A549 (cell line): ENCODE data around the gene TENM3. TPM values are rescaled to one million over a fixed set of nuclear protein-coding genes. Genes with fewer than 3 reads are reported as not detected.

Experiments
- ATAC-seq, 2 experiments: fragments of 200-7000 bp in 1 of 2; fragments of >200 bp in 1 of 2; cut with Nextera tagmentation in 1 of 2; cut with Tn5 transposase in 1 of 2; 3 replicates each; pipeline versions ENCODE4 v1.8.0 to v1.9.1; 2018 to 2020; ENCODE audit warnings: mild to moderate bottlenecking in 1 of 2, moderate library complexity in 1 of 2
- CTCF ChIA-PET: fragments of 300-600 bp; sonication (Branson Sonifier 250); formaldehyde crosslinking; extraction: SDS; loops from one replicate; lab custom pipeline; 2021; ENCODE audit warnings: antibody characterized with exemption, inconsistent platforms; lab: Yijun Ruan, JAX
- POLR2A ChIA-PET: fragments of 350-600 bp; formaldehyde crosslinking; extraction: SDS; loops from one replicate; lab custom pipeline; 2021; ENCODE audit warnings: antibody characterized with exemption, inconsistent platforms; lab: Yijun Ruan, JAX
- DNase-seq, 2 experiments: peaks; one replicate each; pipeline versions ENCODE4 v3.0.0 to v3.0.0-alpha.2; 2011 to 2016; ENCODE audit warnings: low read depth in 1 of 2, low spot score in 1 of 2
- FAIRE-seq: peaks from 2 replicates; lab custom pipeline; 2011; peaks lifted over from hg19 to GRCh38; lab: Jason Lieb, UNC
- H3K27ac ChIP-seq, 2 experiments: fragments of >200 bp; sonication (Bioruptor Twin); formaldehyde crosslinking; 3 replicates each; pipeline ENCODE4 v1.5.1; 2016 to 2017
- H3K4me1 ChIP-seq: fragments of >200 bp; sonication (Bioruptor Twin); formaldehyde crosslinking; 3 replicates; pipeline ENCODE4 v1.6.1; 2016
- H3K4me2 ChIP-seq: fragments of >200 bp; sonication (Bioruptor Twin); formaldehyde crosslinking; 3 replicates; pipeline ENCODE4 v1.6.1; 2016
- H3K4me3 ChIP-seq: fragments of >200 bp; sonication (Bioruptor Twin); formaldehyde crosslinking; 3 replicates; pipeline ENCODE4 v1.5.1; 2016
- H3K9me3 ChIP-seq: fragments of >200 bp; sonication (Bioruptor Twin); formaldehyde crosslinking; 3 replicates; pipeline ENCODE4 v1.6.1; 2016
- BHLHE40 ChIP-seq: IDR thresholded peaks from 2 replicates; pipeline ENCODE4 v1.6.1; 2012; ENCODE audit warnings: low read depth, low read length, inconsistent platforms
- CBX2 ChIP-seq: fragments of 200-600 bp; sonication (generic); IDR thresholded peaks from 2 replicates; pipeline ENCODE4 v1.6.1; 2016; ENCODE audit warnings: low read depth, mild to moderate bottlenecking, borderline replicate concordance
- CHD4 ChIP-seq: fragments of 200-600 bp; sonication (generic); IDR thresholded peaks from 2 replicates; pipeline ENCODE4 v1.6.1; 2016; ENCODE audit warnings: antibody characterized with exemption, mild to moderate bottlenecking, borderline replicate concordance
- EHMT2 ChIP-seq: fragments of 200-600 bp; sonication (generic); IDR thresholded peaks from 2 replicates; pipeline ENCODE4 v1.6.1; 2016; ENCODE audit warnings: antibody characterized with exemption, low read depth, mild to moderate bottlenecking, moderate library complexity
- FOXS1 ChIP-seq: fragments of 250-450 bp; sonication (Bioruptor Pico); IDR thresholded peaks from 2 replicates; pipeline ENCODE4 v1.5.0; 2020; ENCODE audit warnings: mild to moderate bottlenecking, moderate library complexity
- HEYL ChIP-seq: fragments of 250-450 bp; sonication (Bioruptor Pico); IDR thresholded peaks from 2 replicates; pipeline ENCODE4 v1.8.0; 2021; ENCODE audit warnings: mild to moderate bottlenecking, moderate library complexity
- JUNB ChIP-seq: fragments of >200 bp; sonication (Bioruptor Twin); formaldehyde crosslinking; IDR thresholded peaks from 2 replicates; pipeline ENCODE4 v1.6.1; 2016
- KDM1A ChIP-seq: fragments of 200-600 bp; sonication (generic); IDR thresholded peaks from 2 replicates; pipeline ENCODE4 v1.6.1; 2016; ENCODE audit warnings: low read depth, mild to moderate bottlenecking
- POLR2AphosphoS2 ChIP-seq: conservative IDR thresholded peaks from 2 replicates; pipeline ENCODE4 v1.6.1; 2012; ENCODE audit warnings: low read length, improper control_type of control experiment, inconsistent platforms
- RARB ChIP-seq: fragments of 250-450 bp; sonication (Bioruptor Pico); IDR thresholded peaks from 2 replicates; pipeline ENCODE4 v1.8.0; 2021; ENCODE audit warnings: mild to moderate bottlenecking, moderate library complexity
- SREBF2 ChIP-seq: fragments of 450-650 bp; IDR thresholded peaks from 2 replicates; pipeline ENCODE4 v1.6.1; 2014; ENCODE audit warnings: mild to moderate bottlenecking, moderate library complexity
- TP53 ChIP-seq: fragments of 250-450 bp; sonication (Bioruptor Pico); IDR thresholded peaks from 2 replicates; pipeline ENCODE4 v1.5.0; 2021; ENCODE audit warnings: mild to moderate bottlenecking, moderate library complexity
- ZFP36 ChIP-seq: fragments of 450-650 bp; IDR thresholded peaks from 2 replicates; pipeline ENCODE4 v1.6.1; 2014; ENCODE audit warnings: borderline replicate concordance; ENCODE audit not compliant: partially characterized antibody
- ZNF302 ChIP-seq: fragments of 250-450 bp; sonication (Bioruptor Pico); IDR thresholded peaks from 2 replicates; pipeline ENCODE4 v1.9.0; 2021; ENCODE audit warnings: inconsistent platforms, mild to moderate bottlenecking, moderate library complexity
- ZSCAN20 ChIP-seq: fragments of 250-450 bp; sonication (Bioruptor Pico); IDR thresholded peaks from 2 replicates; pipeline ENCODE4 v1.8.0; 2022; ENCODE audit warnings: mild to moderate bottlenecking, moderate library complexity
- WGBS: methylation state at CpG from one replicate; pipeline ENCODE4 v1.1.6; 2017; ENCODE audit errors: missing lambda C conversion rate; 5-methylcytosine and 5-hydroxymethylcytosine counted together
- polyA plus RNA-seq, 4 experiments: library from polyadenylated mRNA; depleted of rRNA in 3 of 4; stranded (reverse); fragments of >200 nt; fragmentation: RNase III in 1 of 4; extraction: RNeasy Plus Mini Kit Qiagen cat#74134 plus additional on column Dnase treatment in 1 of 4; gene quantifications; 2 replicates in 3 of 4; 3 replicates in 1 of 4; pipeline ENCODE4 v1.2.3, GENCODE V29; 2011 to 2017
- TF ChIP-seq, protein P1 (sequence below): fragments of >200 bp; sonication (Bioruptor Twin); formaldehyde crosslinking; IDR thresholded peaks from 3 replicates; pipeline ENCODE4 v1.6.1; 2016
- TF ChIP-seq, protein P2 (sequence below): fragments of 150-350 bp; IDR thresholded peaks from 2 replicates; pipeline ENCODE4 v1.6.1; 2014; ENCODE audit warnings: low read depth, mild to moderate bottlenecking, low read length
- TF ChIP-seq, protein P3 (sequence below): fragments of >200 bp; sonication (Bioruptor Twin); formaldehyde crosslinking; IDR thresholded peaks from 3 replicates; pipeline ENCODE4 v1.5.1; 2016
- TF ChIP-seq, protein P4 (sequence below): IDR thresholded peaks from 2 replicates; pipeline ENCODE4 v1.6.1; 2012; ENCODE audit warnings: low read depth, borderline replicate concordance
- TF ChIP-seq, protein P5 (sequence below): fragments of 250-450 bp; sonication (Bioruptor Pico); IDR thresholded peaks from 2 replicates; pipeline ENCODE4 v1.5.0; 2020; ENCODE audit warnings: low read depth, mild to moderate bottlenecking, moderate library complexity
- TF ChIP-seq, protein P6 (sequence below): fragments of 450-650 bp; IDR thresholded peaks from 2 replicates; pipeline ENCODE4 v1.6.1; 2014; ENCODE audit warnings: antibody characterized with exemption
- TF ChIP-seq, protein P7 (sequence below): fragments of 250-450 bp; sonication (Bioruptor Pico); IDR thresholded peaks from 2 replicates; pipeline ENCODE4 v1.5.0; 2021; ENCODE audit warnings: mild to moderate bottlenecking, moderate library complexity, borderline replicate concordance

Gene TENM3
- polyA plus RNA-seq, 2 of the 4 experiments (the other 2 are of a cell fraction): 2.4 to 7.3 TPM

DNA sequence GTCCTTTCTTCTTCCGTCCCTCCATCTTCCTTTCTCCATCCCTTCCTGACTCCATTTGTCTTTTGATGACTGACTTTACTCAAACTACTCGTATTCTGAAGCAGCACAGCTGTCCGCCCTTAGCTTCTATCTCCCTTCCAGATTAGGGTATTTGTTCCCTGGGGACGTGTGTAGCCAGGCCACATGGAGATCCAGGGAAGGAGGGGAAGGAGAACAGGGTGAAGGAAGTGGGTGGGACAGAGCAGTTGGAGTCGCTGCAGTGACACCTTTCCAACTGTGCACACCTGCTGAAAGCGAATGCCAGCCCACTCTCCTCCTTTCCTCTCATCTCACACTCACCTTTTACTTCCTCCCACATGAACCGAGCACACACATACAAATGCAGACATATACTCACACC is 350.2 kb downstream of the TENM3 start (continued):
- TF ChIP-seq ZSCAN20 (CRISPR knock-in tag) (no peak), ZFP36 (no peak), HEYL (CRISPR knock-in tag) (no peak), RARB (CRISPR knock-in tag) (no peak)
- TF ChIP-seq, protein P1, sequence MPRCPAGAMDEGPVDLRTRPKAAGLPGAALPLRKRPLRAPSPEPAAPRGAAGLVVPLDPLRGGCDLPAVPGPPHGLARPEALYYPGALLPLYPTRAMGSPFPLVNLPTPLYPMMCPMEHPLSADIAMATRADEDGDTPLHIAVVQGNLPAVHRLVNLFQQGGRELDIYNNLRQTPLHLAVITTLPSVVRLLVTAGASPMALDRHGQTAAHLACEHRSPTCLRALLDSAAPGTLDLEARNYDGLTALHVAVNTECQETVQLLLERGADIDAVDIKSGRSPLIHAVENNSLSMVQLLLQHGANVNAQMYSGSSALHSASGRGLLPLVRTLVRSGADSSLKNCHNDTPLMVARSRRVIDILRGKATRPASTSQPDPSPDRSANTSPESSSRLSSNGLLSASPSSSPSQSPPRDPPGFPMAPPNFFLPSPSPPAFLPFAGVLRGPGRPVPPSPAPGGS: no peak
- TF ChIP-seq, all 56 proteins: peak for 0

DNA sequence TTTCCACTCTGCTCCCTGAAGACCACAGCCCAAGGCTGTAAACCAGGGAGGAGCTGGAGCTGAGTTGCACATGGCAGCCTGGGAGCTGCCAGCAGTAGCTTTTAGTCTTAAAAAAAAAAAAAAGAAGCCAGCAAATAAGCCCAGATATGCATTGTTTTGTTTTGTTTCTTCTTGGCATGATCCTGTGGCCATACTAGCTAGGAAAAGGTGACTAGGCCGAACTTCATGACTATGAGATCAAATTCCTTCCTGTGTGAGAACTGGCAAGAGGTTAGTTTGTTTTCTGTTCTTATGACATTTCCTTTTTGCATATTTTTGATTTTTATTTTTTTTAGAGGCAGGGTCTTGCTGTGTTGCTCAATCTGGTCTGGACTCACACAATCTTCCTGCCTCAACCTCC is 350.7 kb downstream of the TENM3 start:
- TF ChIP-seq POLR2AphosphoS2: no peak
- TF ChIP-seq, all 56 proteins: peak for 0
- ATAC-seq (no peak), FAIRE-seq (no peak), DNase-seq (no peak)
- CTCF ChIA-PET: interaction anchor here (0.9 kb wide), 1 partner anchor 10 kb away, joined by 3 read pairs; no protein-coding TSS in a partner anchor
- no peak overlapping the region for H3K4me3 ChIP-seq
- H3K27ac ChIP-seq: no peak overlapping the region
- WGBS: 39% methylated on average over 1 of the region's 1 CpG
- no peaks in the 10 kb centered on the region for H3K4me1 ChIP-seq
- H3K4me2 ChIP-seq: no peak overlapping the region
- POLR2A ChIA-PET: no interaction called here
- H3K9me3 ChIP-seq: no peaks in the 10 kb centered on the region

DNA sequence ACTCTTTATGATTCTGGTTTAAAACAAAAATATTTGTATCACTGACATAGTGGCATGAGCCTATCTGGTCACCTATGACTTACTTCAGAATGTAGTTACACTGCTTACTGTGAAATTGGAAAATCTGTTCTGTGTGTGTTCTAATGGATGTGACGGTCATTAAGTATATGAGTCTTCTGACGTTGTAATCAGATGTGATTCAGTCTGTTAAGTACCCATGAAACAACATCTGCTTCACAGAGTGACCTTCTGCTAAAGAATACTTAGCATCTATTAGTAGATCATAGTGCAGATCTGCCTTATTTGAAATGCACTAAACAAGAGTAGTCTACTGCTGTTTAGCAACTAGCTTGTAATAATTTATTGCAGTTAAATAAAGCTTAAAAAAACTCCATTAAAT is 356.9 kb downstream of the TENM3 start:
- CTCF ChIA-PET: no interaction called here
- TF ChIP-seq EHMT2 (no peak), CHD4 (no peak), KDM1A (no peak), TP53 (CRISPR knock-in tag) (no peak), CBX2 (no peak), JUNB (no peak), FOXS1 (CRISPR knock-in tag) (no peak), SREBF2 (no peak)
- TF ChIP-seq, protein P2, sequence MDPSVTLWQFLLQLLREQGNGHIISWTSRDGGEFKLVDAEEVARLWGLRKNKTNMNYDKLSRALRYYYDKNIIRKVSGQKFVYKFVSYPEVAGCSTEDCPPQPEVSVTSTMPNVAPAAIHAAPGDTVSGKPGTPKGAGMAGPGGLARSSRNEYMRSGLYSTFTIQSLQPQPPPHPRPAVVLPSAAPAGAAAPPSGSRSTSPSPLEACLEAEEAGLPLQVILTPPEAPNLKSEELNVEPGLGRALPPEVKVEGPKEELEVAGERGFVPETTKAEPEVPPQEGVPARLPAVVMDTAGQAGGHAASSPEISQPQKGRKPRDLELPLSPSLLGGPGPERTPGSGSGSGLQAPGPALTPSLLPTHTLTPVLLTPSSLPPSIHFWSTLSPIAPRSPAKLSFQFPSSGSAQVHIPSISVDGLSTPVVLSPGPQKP: no peak
- TF ChIP-seq, protein P3, sequence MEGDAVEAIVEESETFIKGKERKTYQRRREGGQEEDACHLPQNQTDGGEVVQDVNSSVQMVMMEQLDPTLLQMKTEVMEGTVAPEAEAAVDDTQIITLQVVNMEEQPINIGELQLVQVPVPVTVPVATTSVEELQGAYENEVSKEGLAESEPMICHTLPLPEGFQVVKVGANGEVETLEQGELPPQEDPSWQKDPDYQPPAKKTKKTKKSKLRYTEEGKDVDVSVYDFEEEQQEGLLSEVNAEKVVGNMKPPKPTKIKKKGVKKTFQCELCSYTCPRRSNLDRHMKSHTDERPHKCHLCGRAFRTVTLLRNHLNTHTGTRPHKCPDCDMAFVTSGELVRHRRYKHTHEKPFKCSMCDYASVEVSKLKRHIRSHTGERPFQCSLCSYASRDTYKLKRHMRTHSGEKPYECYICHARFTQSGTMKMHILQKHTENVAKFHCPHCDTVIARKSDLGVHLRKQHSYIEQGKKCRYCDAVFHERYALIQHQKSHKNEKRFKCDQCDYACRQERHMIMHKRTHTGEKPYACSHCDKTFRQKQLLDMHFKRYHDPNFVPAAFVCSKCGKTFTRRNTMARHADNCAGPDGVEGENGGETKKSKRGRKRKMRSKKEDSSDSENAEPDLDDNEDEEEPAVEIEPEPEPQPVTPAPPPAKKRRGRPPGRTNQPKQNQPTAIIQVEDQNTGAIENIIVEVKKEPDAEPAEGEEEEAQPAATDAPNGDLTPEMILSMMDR: no peak
- DNase-seq: no peak
- Histone ChIP-seq H3K4me3 (no peak overlapping the region), H3K27ac (no peak overlapping the region), H3K4me2 (no peak overlapping the region), H3K9me3 (no peaks in the 10 kb centered on the region), H3K4me1 (no peaks in the 10 kb centered on the region)
- ATAC-seq: no peak
- 17% methylated on average over 2 of the region's 2 CpGs for WGBS
- POLR2A ChIA-PET: no interaction called here
- FAIRE-seq: no peak

DNA sequence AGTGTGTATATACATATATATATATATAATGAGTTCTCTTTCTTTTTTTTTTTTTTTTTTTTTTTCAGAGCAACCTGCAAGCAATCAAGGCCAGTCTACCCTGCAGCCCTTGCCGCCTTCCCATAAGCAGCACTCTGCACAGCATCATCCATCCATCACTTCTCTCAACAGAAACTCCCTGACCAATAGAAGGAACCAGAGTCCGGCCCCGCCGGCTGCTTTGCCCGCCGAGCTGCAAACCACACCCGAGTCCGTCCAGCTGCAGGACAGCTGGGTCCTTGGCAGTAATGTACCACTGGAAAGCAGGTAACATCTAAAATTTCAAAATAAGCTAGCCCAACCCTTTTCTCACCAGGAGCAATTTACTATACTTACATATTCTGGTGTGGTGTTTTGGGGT is 357.7 kb downstream of the TENM3 start:
- Histone ChIP-seq H3K4me1 (no peaks in the 10 kb centered on the region), H3K27ac (no peak overlapping the region), H3K4me3 (no peak overlapping the region), H3K4me2 (no peak overlapping the region), H3K9me3 (no peaks in the 10 kb centered on the region)
- DNase-seq (no peak), ATAC-seq (no peak), FAIRE-seq (no peak)
- 63% methylated on average over 8 of the region's 8 CpGs for WGBS
- ChIA-PET CTCF (no interaction called here), POLR2A (no interaction called here)
- TF ChIP-seq FOXS1 (CRISPR knock-in tag): no peak
- TF ChIP-seq KDM1A: no peak
- TF ChIP-seq, protein P4, sequence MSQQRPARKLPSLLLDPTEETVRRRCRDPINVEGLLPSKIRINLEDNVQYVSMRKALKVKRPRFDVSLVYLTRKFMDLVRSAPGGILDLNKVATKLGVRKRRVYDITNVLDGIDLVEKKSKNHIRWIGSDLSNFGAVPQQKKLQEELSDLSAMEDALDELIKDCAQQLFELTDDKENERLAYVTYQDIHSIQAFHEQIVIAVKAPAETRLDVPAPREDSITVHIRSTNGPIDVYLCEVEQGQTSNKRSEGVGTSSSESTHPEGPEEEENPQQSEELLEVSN: no peak
- TF ChIP-seq, protein P5, sequence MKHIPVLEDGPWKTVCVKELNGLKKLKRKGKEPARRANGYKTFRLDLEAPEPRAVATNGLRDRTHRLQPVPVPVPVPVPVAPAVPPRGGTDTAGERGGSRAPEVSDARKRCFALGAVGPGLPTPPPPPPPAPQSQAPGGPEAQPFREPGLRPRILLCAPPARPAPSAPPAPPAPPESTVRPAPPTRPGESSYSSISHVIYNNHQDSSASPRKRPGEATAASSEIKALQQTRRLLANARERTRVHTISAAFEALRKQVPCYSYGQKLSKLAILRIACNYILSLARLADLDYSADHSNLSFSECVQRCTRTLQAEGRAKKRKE: no peak
- TF ChIP-seq, protein P6, sequence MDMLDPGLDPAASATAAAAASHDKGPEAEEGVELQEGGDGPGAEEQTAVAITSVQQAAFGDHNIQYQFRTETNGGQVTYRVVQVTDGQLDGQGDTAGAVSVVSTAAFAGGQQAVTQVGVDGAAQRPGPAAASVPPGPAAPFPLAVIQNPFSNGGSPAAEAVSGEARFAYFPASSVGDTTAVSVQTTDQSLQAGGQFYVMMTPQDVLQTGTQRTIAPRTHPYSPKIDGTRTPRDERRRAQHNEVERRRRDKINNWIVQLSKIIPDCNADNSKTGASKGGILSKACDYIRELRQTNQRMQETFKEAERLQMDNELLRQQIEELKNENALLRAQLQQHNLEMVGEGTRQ: no peak
- TF ChIP-seq ZNF302: no peak
- no peak for TF ChIP-seq TP53 (CRISPR knock-in tag)
- TF ChIP-seq, protein P2: no peak
- TF ChIP-seq, protein P7, sequence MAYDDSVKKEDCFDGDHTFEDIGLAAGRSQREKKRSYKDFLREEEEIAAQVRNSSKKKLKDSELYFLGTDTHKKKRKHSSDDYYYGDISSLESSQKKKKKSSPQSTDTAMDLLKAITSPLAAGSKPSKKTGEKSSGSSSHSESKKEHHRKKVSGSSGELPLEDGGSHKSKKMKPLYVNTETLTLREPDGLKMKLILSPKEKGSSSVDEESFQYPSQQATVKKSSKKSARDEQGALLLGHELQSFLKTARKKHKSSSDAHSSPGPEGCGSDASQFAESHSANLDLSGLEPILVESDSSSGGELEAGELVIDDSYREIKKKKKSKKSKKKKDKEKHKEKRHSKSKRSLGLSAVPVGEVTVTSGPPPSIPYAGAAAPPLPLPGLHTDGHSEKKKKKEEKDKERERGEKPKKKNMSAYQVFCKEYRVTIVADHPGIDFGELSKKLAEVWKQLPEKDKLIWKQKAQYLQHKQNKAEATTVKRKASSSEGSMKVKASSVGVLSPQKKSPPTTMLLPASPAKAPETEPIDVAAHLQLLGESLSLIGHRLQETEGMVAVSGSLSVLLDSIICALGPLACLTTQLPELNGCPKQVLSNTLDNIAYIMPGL (CRISPR knock-in tag): no peak
- TF ChIP-seq BHLHE40: no peak
